Keratinocyte (primary cell): ENCODE measurements around the gene C10orf90.

Experiments used
- CTCF ChIP-seq, 3 experiments: IDR thresholded peaks in 1 of 3; conservative IDR thresholded peaks in 1 of 3; optimal IDR thresholded peaks in 1 of 3; 2 replicates in 2 of 3; 3 replicates in 1 of 3; pipeline versions ENCODE3 to v1.5.1; 2011; ENCODE audit warnings: low read length in 3 of 3, mild to moderate bottlenecking in 3 of 3, moderate library complexity in 2 of 3, control low read depth in 1 of 3, inconsistent platforms in 1 of 3; ENCODE audit not compliant: insufficient read depth in 2 of 3; ENCODE audit errors: extremely low read depth in 1 of 3
- EZH2 ChIP-seq: IDR thresholded peaks from one replicate; pipeline ENCODE4 v1.6.1; 2012; ENCODE audit warnings: inconsistent platforms, mild to moderate bottlenecking, low read length, moderate library complexity

- TF ChIP-seq CTCF (optimal IDR thresholded peaks at IDR 0.05 in 1 of 3, IDR thresholded peaks at IDR 0.05 in 1 of 3, conservative IDR thresholded peaks at IDR 0.05 in 1 of 3; ENCODE audit: extremely low read depth in 1 of 3, insufficient read depth in 2 of 3, low read length in 3 of 3) (no peak), EZH2 (no peak)
Measured at GRCh38 chr10:126397156-126397555, 273.3 kb downstream of the C10orf90 start.
